HFFc6 (cell line): Measurements from ENCODE around the gene MYH8. TPM values are rescaled to one million over a fixed set of nuclear protein-coding genes. Genes with fewer than 3 reads are reported as not detected.

Experiments
- DNase-seq: peaks from one replicate; pipeline ENCODE4 v3.0.0-alpha.2; 2018
- H3K27ac Mint-ChIP-seq: 2 replicates; pipeline ENCODE4 v1.8.0; 2020; ENCODE audit warnings: mild to moderate bottlenecking, mixed read lengths
- H3K27me3 Mint-ChIP-seq: 2 replicates; pipeline ENCODE4 v1.8.0; 2021; ENCODE audit warnings: mild to moderate bottlenecking, moderate library complexity, mixed read lengths; ENCODE audit not compliant: insufficient read depth
- H3K36me3 Mint-ChIP-seq: 2 replicates; pipeline ENCODE4 v1.8.0; 2021; ENCODE audit warnings: low read depth, mixed read lengths
- H3K4me1 Mint-ChIP-seq: 2 replicates; pipeline ENCODE4 v1.8.0; 2020; ENCODE audit warnings: low read depth, mixed read lengths
- H3K4me3 Mint-ChIP-seq: 2 replicates; pipeline ENCODE4 v1.8.0; 2020; ENCODE audit warnings: mild to moderate bottlenecking, moderate library complexity, mixed read lengths
- H3K9me3 Mint-ChIP-seq: 2 replicates; pipeline ENCODE4 v1.8.0; 2020; ENCODE audit warnings: mild to moderate bottlenecking, mixed read lengths
- total RNA-seq, 6 experiments: library from RNA; stranded (reverse); fragmentation: NEBNext Ultra II Directional; extraction: Animal tissue kit (Norgen Biotek cat#: 25700); gene quantifications; 2 replicates in 1 of 6; 3 replicates in 5 of 6; pipeline ENCODE4 v1.2.3, GENCODE V29; 2021
- TF ChIP-seq, protein P1 (sequence below): fragments of 200-600 bp; sonication (generic); IDR thresholded peaks from 2 replicates; pipeline ENCODE4 v1.5.0; 2021; ENCODE audit warnings: antibody characterized with exemption, mild to moderate bottlenecking

Gene MYH8
- total RNA-seq, 6 experiments from 2014 or later = not detected

DNA sequence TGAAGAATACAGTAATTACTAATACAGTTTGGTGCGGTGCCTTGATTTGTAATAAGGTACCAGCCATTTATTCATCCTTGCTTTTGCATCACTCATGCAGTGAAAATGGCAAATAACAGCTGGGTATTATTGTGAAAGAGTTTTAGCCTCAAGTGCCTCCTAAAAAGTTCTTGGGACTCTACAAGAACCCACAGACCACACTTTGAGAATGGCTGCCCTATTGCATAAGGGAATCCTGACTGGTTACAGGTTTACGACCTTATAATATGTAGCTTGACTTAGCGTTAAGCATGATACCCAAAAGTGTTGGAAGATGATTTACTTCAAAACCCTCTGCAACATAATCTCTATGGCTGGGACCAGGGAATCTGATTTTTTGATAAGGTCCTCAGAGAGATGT, 53.2 kb downstream of the MYH8 start:
- peaks cover 12% of the 10 kb centered on the region; the same call in 1 of the 2 replicates for H3K27me3 Mint-ChIP-seq
- H3K27ac Mint-ChIP-seq = no peak overlapping the region
- peaks cover 4% of the 10 kb centered on the region; the same call in 1 of the 2 replicates for H3K9me3 Mint-ChIP-seq
- no peak overlapping the region for H3K4me3 Mint-ChIP-seq
- no peaks in the 10 kb centered on the region for H3K4me1 Mint-ChIP-seq
- H3K36me3 Mint-ChIP-seq = no peaks in the 10 kb centered on the region
- TF ChIP-seq, protein P1, sequence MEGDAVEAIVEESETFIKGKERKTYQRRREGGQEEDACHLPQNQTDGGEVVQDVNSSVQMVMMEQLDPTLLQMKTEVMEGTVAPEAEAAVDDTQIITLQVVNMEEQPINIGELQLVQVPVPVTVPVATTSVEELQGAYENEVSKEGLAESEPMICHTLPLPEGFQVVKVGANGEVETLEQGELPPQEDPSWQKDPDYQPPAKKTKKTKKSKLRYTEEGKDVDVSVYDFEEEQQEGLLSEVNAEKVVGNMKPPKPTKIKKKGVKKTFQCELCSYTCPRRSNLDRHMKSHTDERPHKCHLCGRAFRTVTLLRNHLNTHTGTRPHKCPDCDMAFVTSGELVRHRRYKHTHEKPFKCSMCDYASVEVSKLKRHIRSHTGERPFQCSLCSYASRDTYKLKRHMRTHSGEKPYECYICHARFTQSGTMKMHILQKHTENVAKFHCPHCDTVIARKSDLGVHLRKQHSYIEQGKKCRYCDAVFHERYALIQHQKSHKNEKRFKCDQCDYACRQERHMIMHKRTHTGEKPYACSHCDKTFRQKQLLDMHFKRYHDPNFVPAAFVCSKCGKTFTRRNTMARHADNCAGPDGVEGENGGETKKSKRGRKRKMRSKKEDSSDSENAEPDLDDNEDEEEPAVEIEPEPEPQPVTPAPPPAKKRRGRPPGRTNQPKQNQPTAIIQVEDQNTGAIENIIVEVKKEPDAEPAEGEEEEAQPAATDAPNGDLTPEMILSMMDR = no peak
- no peak for DNase-seq

DNA sequence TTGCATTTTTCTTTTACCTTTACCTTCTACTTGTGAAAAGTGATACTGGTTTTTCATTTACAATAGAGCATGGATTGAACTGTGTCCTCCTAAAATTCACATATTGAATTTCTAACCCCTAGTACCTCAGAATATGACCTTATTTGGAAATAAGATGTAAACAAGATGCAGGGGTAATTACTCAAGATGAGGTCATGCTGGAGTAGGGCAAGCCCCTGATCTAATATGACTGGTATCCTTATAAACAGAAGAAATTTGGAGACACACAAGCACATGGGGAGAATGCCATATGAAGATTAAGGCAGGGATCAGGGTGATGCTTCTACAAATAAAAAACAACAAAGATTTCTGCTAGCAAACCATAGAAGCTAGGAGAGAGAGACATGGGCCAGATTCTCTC, 61.2 kb downstream of the MYH8 start:
- DNase-seq = no peak
- Mint-ChIP-seq H3K4me1 (no peaks in the 10 kb centered on the region), H3K36me3 (no peaks in the 10 kb centered on the region)

DNA sequence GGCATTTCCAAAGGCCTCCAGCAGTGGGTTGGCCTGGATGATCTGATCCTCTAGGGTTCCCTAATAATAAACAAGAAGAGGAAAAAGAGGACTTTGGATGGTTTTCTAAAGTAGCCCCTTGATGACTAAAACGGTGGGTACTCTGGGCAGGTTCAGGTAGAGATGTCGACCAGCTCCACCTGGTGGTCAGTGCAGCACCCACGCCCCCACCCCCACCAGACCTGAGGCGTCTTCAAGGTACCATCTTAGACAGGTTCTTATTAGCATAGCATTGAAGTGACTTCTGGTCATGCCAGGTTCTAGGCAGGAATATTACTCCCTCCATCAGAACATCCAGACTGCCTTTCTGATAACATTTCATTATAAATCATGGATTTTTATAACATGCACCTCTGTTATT, 64.0 kb downstream of the MYH8 start:
- Mint-ChIP-seq H3K4me3 (no peak overlapping the region), H3K4me1 (no peaks in the 10 kb centered on the region), H3K27me3 (peaks cover 4% of the 10 kb centered on the region; the same call in 1 of the 2 replicates), H3K9me3 (peaks cover 4% of the 10 kb centered on the region; the same call in 1 of the 2 replicates), H3K27ac (no peak overlapping the region), H3K36me3 (no peaks in the 10 kb centered on the region)
- TF ChIP-seq, protein P1 = peak; percentile 63; the same call in 1 of the 2 replicates
- no peak for DNase-seq

More for the DNA sequence above, 61.2 kb downstream of the MYH8 start:
- Mint-ChIP-seq H3K27ac (no peak overlapping the region), H3K27me3 (peaks cover 4% of the 10 kb centered on the region; the same call in 1 of the 2 replicates), H3K4me3 (no peak overlapping the region), H3K9me3 (peaks cover 4% of the 10 kb centered on the region; the same call in 1 of the 2 replicates)
- TF ChIP-seq, protein P1 = no peak

DNA sequence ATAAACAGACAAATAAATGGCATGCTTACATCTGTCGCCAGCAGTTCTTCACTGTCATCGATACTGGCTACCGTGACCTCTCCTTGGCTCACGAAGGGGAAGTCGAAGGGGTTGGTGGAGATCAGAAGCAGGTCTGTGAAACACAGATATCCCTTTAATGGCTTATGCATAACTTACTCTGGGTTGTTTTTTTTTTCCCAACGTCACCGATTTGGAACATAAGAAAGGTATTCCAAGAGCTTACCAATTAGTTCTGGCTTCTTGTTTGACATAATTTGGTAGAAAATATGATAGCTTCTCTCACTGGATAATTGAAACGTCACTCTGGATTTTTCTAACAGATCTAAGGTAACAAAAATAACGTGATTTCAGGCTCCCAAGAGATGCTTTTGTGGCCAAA, 67.1 kb downstream of the MYH8 start:
- H3K27ac Mint-ChIP-seq = no peak overlapping the region
- H3K4me3 Mint-ChIP-seq = no peak overlapping the region
- H3K27me3 Mint-ChIP-seq = peaks cover 4% of the 10 kb centered on the region; the same call in 1 of the 2 replicates
- no peak for DNase-seq
- TF ChIP-seq, protein P1 = no peak
- no peaks in the 10 kb centered on the region for H3K36me3 Mint-ChIP-seq
- no peaks in the 10 kb centered on the region for H3K4me1 Mint-ChIP-seq
- H3K9me3 Mint-ChIP-seq = peaks cover 15% of the 10 kb centered on the region

DNA sequence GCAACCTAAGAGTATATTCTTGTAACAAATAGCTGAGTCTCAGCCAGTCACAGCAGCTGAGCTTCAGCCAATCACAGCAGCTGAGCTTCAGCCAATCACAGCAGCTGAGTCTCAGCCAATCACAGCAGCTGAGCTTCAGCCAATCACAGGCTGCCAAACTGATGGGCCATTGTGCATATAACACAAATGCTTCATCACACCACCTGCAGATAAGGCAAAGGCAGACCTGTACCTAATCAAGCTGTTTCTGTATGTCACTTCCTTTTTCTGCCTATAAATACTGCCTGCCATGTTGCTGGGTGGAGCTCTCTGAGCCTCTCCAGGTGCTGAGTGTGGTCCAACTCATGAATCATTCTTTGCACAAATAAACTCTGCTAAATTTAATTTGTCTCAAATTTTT, 68.9 kb downstream of the MYH8 start:
- TF ChIP-seq, protein P1 = no peak
- Mint-ChIP-seq H3K9me3 (peaks cover 16% of the 10 kb centered on the region), H3K27me3 (peaks cover 2% of the 10 kb centered on the region; the same call in 1 of the 2 replicates), H3K4me3 (no peak overlapping the region), H3K27ac (no peak overlapping the region), H3K36me3 (no peaks in the 10 kb centered on the region), H3K4me1 (no peaks in the 10 kb centered on the region)
- no peak for DNase-seq

DNA sequence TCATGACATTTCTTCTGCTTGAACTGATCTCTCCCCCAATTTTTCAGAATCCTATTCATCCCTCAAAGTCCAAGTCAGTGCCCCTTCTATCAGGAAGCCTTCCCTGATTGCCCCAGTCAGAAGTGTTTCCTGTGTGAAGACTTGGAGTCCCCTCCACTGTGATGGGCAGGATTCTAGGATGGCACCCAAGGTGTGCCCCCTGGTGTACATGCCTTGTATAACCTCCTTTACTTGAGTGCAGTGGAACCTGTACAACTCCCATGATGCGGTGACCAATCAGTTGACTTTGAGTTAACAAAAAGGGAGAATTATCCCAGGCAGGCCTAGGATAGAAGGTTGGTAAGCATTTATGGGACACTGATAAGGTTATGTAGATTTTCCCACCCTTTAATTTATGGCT, 72.3 kb downstream of the MYH8 start:
- H3K4me3 Mint-ChIP-seq = no peak overlapping the region
- no peaks in the 10 kb centered on the region for H3K36me3 Mint-ChIP-seq
- TF ChIP-seq, protein P1 = peak; percentile 33; the same call in 1 of the 2 replicates
- H3K27ac Mint-ChIP-seq = no peak overlapping the region
- peaks cover 15% of the 10 kb centered on the region for H3K9me3 Mint-ChIP-seq
- peaks cover 2% of the 10 kb centered on the region for H3K27me3 Mint-ChIP-seq
- no peaks in the 10 kb centered on the region for H3K4me1 Mint-ChIP-seq
- no peak for DNase-seq
